HG03097 (cell line): Measurements from ENCODE around the gene ZNF165.
"Not testable (repeated sequence)": the region's sequence is repeated elsewhere in the genome, so short reads cannot be mapped to it uniquely, and the experiment has no call there.

Experiments
- ATAC-seq: cut with Tn5 transposase; IDR thresholded peaks from one replicate; pipeline ENCODE4 v1.9.1; 2021; ENCODE audit not compliant: unreplicated experiment, low FRiP score

The ZNF165 gene

GRCh38 chr6:28080381-28080630 lies at the start of gene ZNF165:
Gene ZNF165 (plus strand): TSS chr6:28080568. CDS start chr6:28085481, 4,913 bp downstream.
- ATAC-seq, result not testable (repeated sequence)

- ATAC-seq, result no peak
These were observed 26.8 kb upstream of the ZNF165 start for GRCh38 chr6:28053584-28053983.

- no peak for ATAC-seq
These were observed 20.0 kb upstream of the ZNF165 start for GRCh38 chr6:28060405-28060804.

- ATAC-seq, result no peak
These were observed 16.1 kb upstream of the ZNF165 start for GRCh38 chr6:28064272-28064671.

GRCh38 chr6:28068067-28068466 lies 12.3 kb upstream of the ZNF165 start:
- no peak for ATAC-seq

- ATAC-seq, result not testable (repeated sequence)
These were observed 9.4 kb upstream of the ZNF165 start for GRCh38 chr6:28070968-28071367.

GRCh38 chr6:28078050-28078449 lies 2.3 kb upstream of the ZNF165 start:
- ATAC-seq, result no peak

GRCh38 chr6:28078836-28079235 lies 1.5 kb upstream of the ZNF165 start:
- no peak for ATAC-seq

GRCh38 chr6:28080631-28081485 lies 490 bp downstream of the ZNF165 start:
- ATAC-seq, result peak; percentile 69

- ATAC-seq, result peak; percentile 47
These were observed 1.1 kb downstream of the ZNF165 start for GRCh38 chr6:28081486-28081751.

GRCh38 chr6:28082939-28083338 lies 2.6 kb downstream of the ZNF165 start:
- ATAC-seq, result no peak

GRCh38 chr6:28089054-28089453 lies 8.7 kb downstream of the ZNF165 start:
- no peak for ATAC-seq

GRCh38 chr6:28090917-28091586 lies 10.7 kb downstream of the ZNF165 start:
- no peak for ATAC-seq

GRCh38 chr6:28102222-28102621 lies 21.9 kb downstream of the ZNF165 start:
- ATAC-seq, result not testable (repeated sequence)

GRCh38 chr6:28102699-28103098 lies 22.3 kb downstream of the ZNF165 start:
- not testable (repeated sequence) for ATAC-seq

- peak; percentile 91 for ATAC-seq
These were observed 24.2 kb downstream of the ZNF165 start for GRCh38 chr6:28104392-28105244.

- peak; percentile 24 for ATAC-seq
These were observed 24.9 kb downstream of the ZNF165 start for GRCh38 chr6:28105245-28105639.

GRCh38 chr6:28107506-28107905 lies 27.1 kb downstream of the ZNF165 start:
- no peak for ATAC-seq

- ATAC-seq, result no peak
These were observed 31.6 kb downstream of the ZNF165 start for GRCh38 chr6:28111964-28112363.

- no peak for ATAC-seq
These were observed 35.4 kb downstream of the ZNF165 start for GRCh38 chr6:28115799-28116198.

GRCh38 chr6:28117386-28118050 lies 37.1 kb downstream of the ZNF165 start:
- no peak for ATAC-seq
